Natural killer cell (primary cell): Measurements from ENCODE around the gene TPI1. TPM values are rescaled to one million over a fixed set of nuclear protein-coding genes. Genes with fewer than 3 reads are reported as not detected.

Experiments
- ATAC-seq, 3 donors: fragments of 150-1000 bp in 2 of 3; fragments of 200-7000 bp in 1 of 3; cut with Tn5 transposase; 1 replicate in 1 of 3; 2 replicates in 2 of 3; pipeline ENCODE4 v1.10.0; 2021; ENCODE audit warnings: mild to moderate bottlenecking in 2 of 3, moderate library complexity in 2 of 3
- DNase-seq, 2 donors: peaks; one replicate each; pipeline versions ENCODE4 v3.0.0 to v3.0.0-alpha.2; 2013 to 2021; ENCODE audit warnings: mixed read lengths in 1 of 2
- H3K27ac ChIP-seq: one replicate; pipeline ENCODE4 v1.5.1; 2013; ENCODE audit warnings: mild to moderate bottlenecking, low read length
- H3K27me3 ChIP-seq: one replicate; pipeline ENCODE4 v1.6.1; 2013; ENCODE audit warnings: low read length; ENCODE audit not compliant: control insufficient read depth, insufficient read depth
- H3K36me3 ChIP-seq: one replicate; pipeline ENCODE4 v1.6.1; 2013; ENCODE audit warnings: low read length; ENCODE audit not compliant: control insufficient read depth, insufficient read depth
- H3K4me1 ChIP-seq: one replicate; pipeline ENCODE4 v1.6.1; 2013; ENCODE audit warnings: low read length; ENCODE audit not compliant: control insufficient read depth, insufficient read depth
- H3K4me3 ChIP-seq: one replicate; pipeline ENCODE4 v1.5.1; 2013; ENCODE audit warnings: low read length
- H3K9me3 ChIP-seq: one replicate; pipeline ENCODE4 v1.6.1; 2013; ENCODE audit warnings: low read length; ENCODE audit not compliant: control insufficient read depth, insufficient read depth
- H3K27ac Mint-ChIP-seq, 2 donors: one replicate each; pipeline ENCODE4 v1.8.0; 2022; ENCODE audit warnings: mild to moderate bottlenecking in 2 of 2, mixed read lengths in 2 of 2, moderate library complexity in 1 of 2
- H3K27me3 Mint-ChIP-seq, 2 donors: one replicate each; pipeline ENCODE4 v1.8.0; 2022; ENCODE audit warnings: low read depth in 2 of 2, mixed read lengths in 2 of 2
- H3K36me3 Mint-ChIP-seq: one replicate; pipeline ENCODE4 v1.8.0; 2022; ENCODE audit warnings: mixed read lengths
- H3K4me1 Mint-ChIP-seq, 2 donors: one replicate each; pipeline ENCODE4 v1.8.0; 2022; ENCODE audit warnings: mixed read lengths in 2 of 2
- H3K4me3 Mint-ChIP-seq: one replicate; pipeline ENCODE4 v1.8.0; 2022; ENCODE audit warnings: mild to moderate bottlenecking, moderate library complexity, mixed read lengths
- H3K9me3 Mint-ChIP-seq, 2 donors: one replicate each; pipeline ENCODE4 v1.8.0; 2022; ENCODE audit warnings: mixed read lengths in 2 of 2
- WGBS: methylation state at CpG from one replicate; pipeline ENCODE4 v1.1.7; 2013; ENCODE audit warnings: missing lambda C conversion rate; ENCODE audit not compliant: insufficient coverage; 5-methylcytosine and 5-hydroxymethylcytosine counted together
- intact Hi-C: fragments of 100-400 bp; cut with micrococcal nuclease; formaldehyde crosslinking; loops from one replicate; pipeline ENCODE4 v1.14.2; 2022
- total RNA-seq, 4 donors: library from RNA; stranded (reverse); fragments of 120-200 nt in 1 of 4; gene quantifications; one replicate each; pipeline versions ENCODE4 v1.2.3 to v1.2.4, GENCODE V29; 2013 to 2022
- TF ChIP-seq, protein P1 (sequence below): fragments of 200-600 bp; IDR thresholded peaks from one replicate; pipeline ENCODE4 v1.8.0; 2022; ENCODE audit warnings: antibody characterized with exemption

TPI1 gene
- total RNA-seq, 3 donors from 2014 or later (not counting 1 experiment from before 2014, with no cell fraction given), result 167 to 196 (median 189) TPM

GRCh38 chr12:6866163-6866919 is 990 bp upstream of the TPI1 start:
- Mint-ChIP-seq H3K4me3 (peak overlapping the region; percentile 95), H3K4me1 (peaks cover 26 to 34% of the 10 kb centered on the region in 2 donors), H3K36me3 (peaks cover under 1% of the 10 kb centered on the region), H3K27me3 (no peaks in the 10 kb centered on the region), H3K27ac (peak overlapping the region; percentile 74 to 84), H3K9me3 (no peaks in the 10 kb centered on the region)
- TF ChIP-seq, protein P1, sequence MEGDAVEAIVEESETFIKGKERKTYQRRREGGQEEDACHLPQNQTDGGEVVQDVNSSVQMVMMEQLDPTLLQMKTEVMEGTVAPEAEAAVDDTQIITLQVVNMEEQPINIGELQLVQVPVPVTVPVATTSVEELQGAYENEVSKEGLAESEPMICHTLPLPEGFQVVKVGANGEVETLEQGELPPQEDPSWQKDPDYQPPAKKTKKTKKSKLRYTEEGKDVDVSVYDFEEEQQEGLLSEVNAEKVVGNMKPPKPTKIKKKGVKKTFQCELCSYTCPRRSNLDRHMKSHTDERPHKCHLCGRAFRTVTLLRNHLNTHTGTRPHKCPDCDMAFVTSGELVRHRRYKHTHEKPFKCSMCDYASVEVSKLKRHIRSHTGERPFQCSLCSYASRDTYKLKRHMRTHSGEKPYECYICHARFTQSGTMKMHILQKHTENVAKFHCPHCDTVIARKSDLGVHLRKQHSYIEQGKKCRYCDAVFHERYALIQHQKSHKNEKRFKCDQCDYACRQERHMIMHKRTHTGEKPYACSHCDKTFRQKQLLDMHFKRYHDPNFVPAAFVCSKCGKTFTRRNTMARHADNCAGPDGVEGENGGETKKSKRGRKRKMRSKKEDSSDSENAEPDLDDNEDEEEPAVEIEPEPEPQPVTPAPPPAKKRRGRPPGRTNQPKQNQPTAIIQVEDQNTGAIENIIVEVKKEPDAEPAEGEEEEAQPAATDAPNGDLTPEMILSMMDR, result no peak
- peaks cover 36% of the 10 kb centered on the region for H3K4me1 ChIP-seq
- WGBS, result 95% methylated on average over 13 of the region's 19 CpGs
- ATAC-seq, result no peak
- intact Hi-C loops, result no loop called here
- H3K4me3 ChIP-seq, result peak overlapping the region; percentile 48
- H3K36me3 ChIP-seq, result peaks cover 37% of the 10 kb centered on the region
- peak overlapping the region; percentile 71 for H3K27ac ChIP-seq
- no peaks in the 10 kb centered on the region for H3K9me3 ChIP-seq
- H3K27me3 ChIP-seq, result no peaks in the 10 kb centered on the region
- DNase-seq, result peak in 1 of 2 donors; percentile 30

DNA sequence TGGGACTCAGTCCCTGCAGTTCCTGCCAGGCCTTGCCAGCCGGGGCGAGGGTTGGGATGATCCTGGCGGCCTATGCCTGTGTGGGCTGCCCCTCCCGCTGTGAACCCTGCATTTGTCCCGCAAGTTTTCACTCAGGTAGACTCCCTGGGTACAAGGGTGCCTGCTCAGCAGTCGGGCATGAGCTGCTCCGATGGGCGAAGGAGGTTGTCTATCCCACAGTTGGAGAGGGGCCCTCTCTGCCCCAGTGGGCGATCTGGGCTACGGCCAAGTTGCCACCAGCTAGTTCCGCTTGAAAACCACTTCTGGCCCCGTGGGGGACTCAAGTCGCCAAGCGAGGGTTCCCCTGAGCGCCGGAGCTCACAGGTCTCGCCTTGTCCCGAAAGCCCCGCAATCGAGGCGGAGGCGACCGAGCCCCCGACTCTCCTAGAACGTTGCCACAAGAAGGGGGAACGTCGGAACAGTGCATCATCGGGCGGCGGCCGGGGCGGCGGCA is 365 bp upstream of the TPI1 start:
- peak overlapping the region; percentile 74 to 84 for H3K27ac Mint-ChIP-seq
- no peaks in the 10 kb centered on the region for H3K36me3 Mint-ChIP-seq
- no peaks in the 10 kb centered on the region for H3K9me3 ChIP-seq
- WGBS, result 4% methylated on average over 33 of the region's 33 CpGs
- ATAC-seq, result peak in 1 of 3 donors; percentile 1
- H3K27me3 ChIP-seq, result no peaks in the 10 kb centered on the region
- intact Hi-C loops, result no loop called here
- peaks cover 42% of the 10 kb centered on the region for H3K4me1 ChIP-seq
- H3K9me3 Mint-ChIP-seq, result no peaks in the 10 kb centered on the region
- peak overlapping the region; percentile 48 for H3K4me3 ChIP-seq
- no peaks in the 10 kb centered on the region for H3K27me3 Mint-ChIP-seq
- peaks cover 35% of the 10 kb centered on the region for H3K36me3 ChIP-seq
- TF ChIP-seq, protein P1, result no peak
- H3K27ac ChIP-seq, result peak overlapping the region; percentile 71
- DNase-seq, result no peak
- peak overlapping the region; percentile 95 for H3K4me3 Mint-ChIP-seq
- H3K4me1 Mint-ChIP-seq, result peaks cover 29 to 40% of the 10 kb centered on the region in 2 donors

- TF ChIP-seq, protein P1, result no peak
- Mint-ChIP-seq H3K9me3 (no peaks in the 10 kb centered on the region), H3K27me3 (no peaks in the 10 kb centered on the region), H3K4me3 (peak overlapping the region; percentile 82), H3K4me1 (peaks cover 38 to 53% of the 10 kb centered on the region in 2 donors), H3K27ac (peak overlapping the region; percentile 72 to 84), H3K36me3 (no peaks in the 10 kb centered on the region)
- WGBS, result 19% methylated on average over 22 of the region's 22 CpGs
- H3K36me3 ChIP-seq, result peaks cover 26% of the 10 kb centered on the region
- DNase-seq (peak in 1 of 2 donors; percentile 36), ATAC-seq (no peak)
- H3K9me3 ChIP-seq, result no peaks in the 10 kb centered on the region
- H3K4me3 ChIP-seq, result peak overlapping the region; percentile 48
- intact Hi-C loops, result loop anchor here (1.0 kb wide), 3 partner anchors 16 to 245 kb away; partner anchors contain the start of genes C1R and USP5
- no peaks in the 10 kb centered on the region for H3K27me3 ChIP-seq
- H3K4me1 ChIP-seq, result peaks cover 51% of the 10 kb centered on the region
- H3K27ac ChIP-seq, result peak overlapping the region; percentile 47
These were observed 1.1 kb downstream of the TPI1 start for GRCh38 chr12:6868211-6869048.
